GM13976 (cell line): ENCODE measurements around the gene CER1.

Experiments used
- DNase-seq: peaks from one replicate; pipeline ENCODE4 v3.0.0; 2012; ENCODE audit warnings: low spot score
- in situ Hi-C: fragments of 300-500 bp; cut with MboI; formaldehyde crosslinking; loops from one replicate; pipeline ENCODE4 v1.12.0; 2022; ENCODE audit warnings: low sequenced_read_pairs, mixed read lengths, inconsistent platforms; ENCODE audit not compliant: unreplicated experiment
- TF ChIP-seq, protein P1 (sequence below): IDR thresholded peaks from 2 replicates; pipeline ENCODE4 v1.5.1; 2012; ENCODE audit warnings: borderline replicate concordance, mild to moderate bottlenecking; ENCODE audit not compliant: insufficient read depth; ENCODE audit errors: extremely low read depth, missing control alignments, control extremely low read depth

Gene CER1

DNA sequence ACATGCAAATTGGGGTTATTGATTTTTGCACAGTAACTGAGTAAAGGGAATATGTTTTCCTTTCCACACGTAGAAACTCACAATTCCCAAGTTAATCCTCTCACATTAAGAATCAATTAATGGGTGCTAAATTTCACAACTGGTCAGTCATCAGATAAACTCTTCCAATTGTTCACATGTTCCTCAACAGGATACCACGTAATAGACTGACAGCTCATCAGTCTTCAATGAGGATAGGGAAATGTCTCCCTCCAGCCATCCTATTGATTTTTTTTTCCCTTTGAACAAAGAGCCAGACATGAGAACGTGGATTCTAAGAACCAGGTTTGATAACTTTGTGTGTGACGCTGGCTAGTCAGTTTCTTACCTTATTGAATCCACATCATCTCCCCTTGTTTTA is 768 bp upstream of the CER1 start:
- TF ChIP-seq, protein P1, sequence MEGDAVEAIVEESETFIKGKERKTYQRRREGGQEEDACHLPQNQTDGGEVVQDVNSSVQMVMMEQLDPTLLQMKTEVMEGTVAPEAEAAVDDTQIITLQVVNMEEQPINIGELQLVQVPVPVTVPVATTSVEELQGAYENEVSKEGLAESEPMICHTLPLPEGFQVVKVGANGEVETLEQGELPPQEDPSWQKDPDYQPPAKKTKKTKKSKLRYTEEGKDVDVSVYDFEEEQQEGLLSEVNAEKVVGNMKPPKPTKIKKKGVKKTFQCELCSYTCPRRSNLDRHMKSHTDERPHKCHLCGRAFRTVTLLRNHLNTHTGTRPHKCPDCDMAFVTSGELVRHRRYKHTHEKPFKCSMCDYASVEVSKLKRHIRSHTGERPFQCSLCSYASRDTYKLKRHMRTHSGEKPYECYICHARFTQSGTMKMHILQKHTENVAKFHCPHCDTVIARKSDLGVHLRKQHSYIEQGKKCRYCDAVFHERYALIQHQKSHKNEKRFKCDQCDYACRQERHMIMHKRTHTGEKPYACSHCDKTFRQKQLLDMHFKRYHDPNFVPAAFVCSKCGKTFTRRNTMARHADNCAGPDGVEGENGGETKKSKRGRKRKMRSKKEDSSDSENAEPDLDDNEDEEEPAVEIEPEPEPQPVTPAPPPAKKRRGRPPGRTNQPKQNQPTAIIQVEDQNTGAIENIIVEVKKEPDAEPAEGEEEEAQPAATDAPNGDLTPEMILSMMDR, result no peak
- DNase-seq, result no peak
- in situ Hi-C loops, result no loop called here

DNA sequence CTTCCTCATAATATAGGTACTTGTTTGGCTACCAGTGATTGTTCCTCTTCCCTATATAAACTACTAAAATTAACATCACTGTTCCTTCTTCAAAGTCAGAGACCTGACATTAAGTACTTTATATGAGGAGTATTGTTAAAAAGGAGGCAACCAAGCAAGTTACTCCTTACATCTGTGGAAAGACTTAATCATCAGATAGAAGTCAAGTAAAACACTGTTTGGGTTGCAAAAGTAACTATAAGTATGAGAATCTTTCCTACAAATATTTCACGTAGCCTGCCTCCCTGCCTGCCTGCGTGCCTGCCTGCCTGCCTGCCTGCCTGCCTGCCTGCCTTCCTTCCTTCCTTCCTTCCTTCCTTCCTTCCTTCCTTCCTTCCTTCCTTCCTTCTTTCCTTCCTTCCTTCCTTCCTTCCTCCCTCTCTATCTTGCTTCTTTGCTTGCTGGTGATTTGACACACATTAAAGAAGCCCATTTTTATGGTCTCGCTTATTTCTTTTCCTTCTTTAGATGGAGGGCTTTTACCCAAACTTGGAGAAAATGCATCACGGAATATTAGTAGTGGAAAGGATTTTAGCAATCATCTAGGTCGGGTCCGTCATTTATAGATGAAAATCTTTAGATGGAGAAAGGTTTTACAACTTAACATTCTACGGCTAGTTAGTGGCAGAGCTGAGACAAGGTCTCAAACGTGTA is 3.2 kb downstream of the CER1 start:
- no peak for DNase-seq
- TF ChIP-seq, protein P1, result no peak
- in situ Hi-C loops, result no loop called here

DNA sequence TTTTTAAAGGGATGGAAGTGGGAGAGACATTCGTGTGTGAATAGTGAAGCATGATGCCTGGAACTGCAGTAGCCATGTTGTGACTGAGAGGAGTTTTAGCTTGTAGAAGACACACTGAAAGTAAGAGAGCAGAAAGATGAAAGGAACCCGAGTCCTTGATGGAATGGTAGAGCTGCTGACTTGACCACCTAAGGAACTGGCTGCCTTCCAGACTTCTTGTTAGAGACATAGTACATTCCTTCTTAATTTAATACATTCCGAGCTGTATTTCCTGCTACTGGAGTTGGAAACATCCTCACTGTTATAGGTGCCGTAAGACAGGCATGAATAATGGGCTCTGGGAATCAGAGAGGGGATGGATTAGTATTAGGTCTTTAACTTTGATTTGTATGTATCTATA is 7.4 kb downstream of the CER1 start:
- no peak for DNase-seq
- TF ChIP-seq, protein P1, result no peak
- in situ Hi-C loops, result no loop called here

DNA sequence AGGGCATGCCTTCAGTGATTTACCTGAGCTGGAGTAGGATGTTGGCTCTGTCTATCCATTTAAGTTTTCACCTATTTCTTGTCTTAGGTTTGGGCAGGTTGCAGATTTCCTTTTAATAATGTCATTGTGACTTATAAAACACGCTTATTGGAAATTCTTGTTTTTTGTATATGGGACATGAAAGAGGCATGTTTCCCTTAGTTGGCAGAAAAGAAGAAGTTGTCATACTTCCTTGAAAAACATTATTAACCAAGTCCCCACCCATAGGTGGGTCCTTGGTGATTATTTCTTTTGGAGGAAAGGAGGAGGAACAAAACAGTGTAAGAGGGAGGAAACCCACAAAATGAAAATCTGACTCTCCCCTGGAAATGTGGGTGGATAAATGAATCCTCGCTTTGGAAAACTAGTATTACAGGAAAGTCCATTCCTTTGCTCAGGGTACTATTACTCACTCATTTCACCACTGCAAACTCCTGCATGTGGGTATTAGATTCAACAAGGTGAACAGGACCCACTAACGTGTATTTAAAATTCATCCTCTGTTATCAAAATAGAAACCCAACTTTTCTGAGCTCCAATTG is 9.3 kb downstream of the CER1 start:
- no peak for DNase-seq
- in situ Hi-C loops, result no loop called here
- TF ChIP-seq, protein P1, result no peak

DNA sequence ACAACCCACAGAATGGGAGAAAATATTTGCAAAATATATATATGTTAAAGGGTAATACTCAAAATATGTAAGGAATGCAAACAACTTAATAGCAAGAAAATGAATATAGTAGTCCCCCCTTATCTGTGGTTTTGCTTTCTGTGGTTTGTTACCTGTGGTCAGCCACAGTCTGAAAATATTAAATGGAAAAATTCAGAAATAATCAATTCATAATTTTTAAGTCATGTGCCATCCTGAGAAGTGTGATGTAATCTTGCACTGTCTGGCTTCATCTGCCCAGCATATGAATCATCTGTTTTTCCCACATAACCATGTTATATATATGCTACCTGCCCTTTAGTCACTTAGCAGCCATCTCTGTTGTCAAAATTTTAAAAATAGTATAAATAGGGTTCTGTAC is 11.7 kb downstream of the CER1 start:
- in situ Hi-C loops, result no loop called here
- no peak for DNase-seq

GRCh38 chr9:14706530-14707140 is 15.9 kb downstream of the CER1 start:
- no peak for DNase-seq
- in situ Hi-C loops, result no loop called here
- TF ChIP-seq, protein P1, result no peak

More for the DNA sequence above, 11.7 kb downstream of the CER1 start:
- TF ChIP-seq, protein P1, result no peak

- TF ChIP-seq, protein P1, result no peak
- in situ Hi-C loops, result no loop called here
Measured at GRCh38 chr9:14705079-14705478, 17.5 kb downstream of the CER1 start.

More at GRCh38 chr9:14705079-14705478, 17.5 kb downstream of the CER1 start:
- DNase-seq, result no peak
